ENCODE measurements around the gene NEAT1. TPM values are rescaled to one million over a fixed set of nuclear protein-coding genes. Genes with fewer than 3 reads are reported as not detected.

NEAT1 gene
- total RNA-seq, 4 donors from 2014 or later, result 537 to 773 (median 608) TPM

DNA sequence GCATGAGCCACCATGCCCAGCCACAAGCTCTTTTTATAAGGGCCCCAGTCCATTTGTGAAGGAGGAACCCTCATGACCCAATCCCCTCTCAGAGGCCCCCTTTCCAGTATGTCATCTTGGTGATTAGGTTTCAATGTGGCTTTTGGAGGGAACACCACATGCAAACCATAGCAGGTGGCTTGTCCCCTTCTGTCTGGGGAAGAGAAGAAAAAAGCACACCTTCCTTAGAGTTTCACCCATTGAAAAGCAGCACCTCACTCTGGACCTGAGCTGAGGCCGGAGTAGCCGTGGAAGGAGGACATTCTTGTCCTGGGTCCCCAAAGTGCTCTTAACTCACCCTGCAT is 25.4 kb downstream of the NEAT1 start:
- TF ChIP-seq, protein P1, sequence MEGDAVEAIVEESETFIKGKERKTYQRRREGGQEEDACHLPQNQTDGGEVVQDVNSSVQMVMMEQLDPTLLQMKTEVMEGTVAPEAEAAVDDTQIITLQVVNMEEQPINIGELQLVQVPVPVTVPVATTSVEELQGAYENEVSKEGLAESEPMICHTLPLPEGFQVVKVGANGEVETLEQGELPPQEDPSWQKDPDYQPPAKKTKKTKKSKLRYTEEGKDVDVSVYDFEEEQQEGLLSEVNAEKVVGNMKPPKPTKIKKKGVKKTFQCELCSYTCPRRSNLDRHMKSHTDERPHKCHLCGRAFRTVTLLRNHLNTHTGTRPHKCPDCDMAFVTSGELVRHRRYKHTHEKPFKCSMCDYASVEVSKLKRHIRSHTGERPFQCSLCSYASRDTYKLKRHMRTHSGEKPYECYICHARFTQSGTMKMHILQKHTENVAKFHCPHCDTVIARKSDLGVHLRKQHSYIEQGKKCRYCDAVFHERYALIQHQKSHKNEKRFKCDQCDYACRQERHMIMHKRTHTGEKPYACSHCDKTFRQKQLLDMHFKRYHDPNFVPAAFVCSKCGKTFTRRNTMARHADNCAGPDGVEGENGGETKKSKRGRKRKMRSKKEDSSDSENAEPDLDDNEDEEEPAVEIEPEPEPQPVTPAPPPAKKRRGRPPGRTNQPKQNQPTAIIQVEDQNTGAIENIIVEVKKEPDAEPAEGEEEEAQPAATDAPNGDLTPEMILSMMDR (IDR thresholded peaks at IDR 0.05; ENCODE audit: low read depth), result no peak

- TF ChIP-seq, protein P1 (IDR thresholded peaks at IDR 0.05; ENCODE audit: low read depth), result no peak
These were observed 26.0 kb downstream of the NEAT1 start for GRCh38 chr11:65448418-65449105.

DNA sequence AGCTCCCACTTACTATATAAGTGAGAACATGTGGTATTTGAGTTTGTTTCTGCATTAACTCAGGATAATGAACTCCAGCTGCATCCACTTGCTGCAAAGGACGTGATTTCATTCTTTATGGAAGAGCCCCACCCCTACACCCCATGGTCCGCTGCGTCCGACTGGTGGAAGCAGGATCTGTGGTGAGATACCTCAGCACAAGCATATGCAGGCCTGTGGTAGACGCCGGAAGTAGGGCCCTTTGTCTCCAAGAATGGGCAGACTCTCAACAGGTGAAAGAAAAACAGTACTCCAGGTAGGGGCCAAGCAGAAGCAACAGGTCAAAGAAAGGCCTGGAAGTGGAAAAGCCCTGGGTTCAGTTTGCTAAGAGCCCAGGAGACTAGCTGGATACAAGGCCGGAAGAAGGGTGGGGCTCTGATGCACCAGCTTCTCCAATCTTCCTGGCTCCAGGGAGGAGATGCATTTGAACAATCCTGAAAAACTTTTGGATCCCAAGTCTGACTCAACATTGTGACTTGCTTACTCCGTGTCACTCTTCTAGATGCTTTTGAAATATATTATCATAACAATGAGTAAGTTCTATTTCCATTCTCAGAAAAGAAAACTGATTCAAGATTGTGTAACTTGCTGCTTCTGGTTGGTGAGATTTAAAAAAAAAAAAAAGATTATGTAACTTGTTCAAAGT is 30.4 kb downstream of the NEAT1 start:
- TF ChIP-seq, protein P1 (IDR thresholded peaks at IDR 0.05; ENCODE audit: low read depth), result no peak

GRCh38 chr11:65454311-65454695 is 31.7 kb downstream of the NEAT1 start:
- TF ChIP-seq, protein P1 (IDR thresholded peaks at IDR 0.05; ENCODE audit: low read depth), result no peak

GRCh38 chr11:65454696-65455456 is 32.3 kb downstream of the NEAT1 start:
- TF ChIP-seq, protein P1 (IDR thresholded peaks at IDR 0.05; ENCODE audit: low read depth), result no peak

DNA sequence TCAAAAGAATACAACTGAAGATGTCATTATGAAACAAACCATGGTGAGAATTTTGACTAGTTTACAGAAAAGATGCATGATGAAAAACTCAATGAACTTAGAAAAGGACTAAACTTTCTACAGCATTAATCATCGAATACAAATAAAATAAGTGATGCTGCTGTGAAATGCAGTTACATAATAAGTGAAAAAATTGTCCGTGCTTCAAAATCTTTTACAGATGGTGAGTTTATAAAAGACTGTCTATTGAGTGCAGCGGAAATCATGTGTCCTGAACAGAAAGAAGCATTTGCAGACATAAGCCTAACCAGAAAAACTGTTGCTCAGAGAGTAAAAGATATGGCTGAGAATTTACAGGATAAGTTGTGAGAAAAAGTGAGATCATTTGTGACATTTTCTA is 33.8 kb downstream of the NEAT1 start:
- TF ChIP-seq, protein P1 (IDR thresholded peaks at IDR 0.05; ENCODE audit: low read depth), result no peak

- TF ChIP-seq, protein P1 (IDR thresholded peaks at IDR 0.05; ENCODE audit: low read depth), result no peak
These were observed 37.0 kb downstream of the NEAT1 start for GRCh38 chr11:65459552-65459951.
